SK-N-SH (cell line): ENCODE measurements around the gene PRKG1.

Source experiments
- CTCF ChIP-seq: fragments of 200-600 bp; sonication (generic); IDR thresholded peaks from 2 replicates; pipeline ENCODE4 v1.6.1; 2017; ENCODE audit warnings: antibody characterized with exemption, mild to moderate bottlenecking, moderate library complexity
- RCOR1 ChIP-seq: fragments of 150-350 bp; IDR thresholded peaks from 2 replicates; pipeline ENCODE4 v1.6.1; 2017; ENCODE audit warnings: antibody characterized with exemption, low read length

GRCh38 chr10:51800121-51800520 lies 725.8 kb downstream of the PRKG1 start:
- no peak for TF ChIP-seq CTCF
- TF ChIP-seq RCOR1 = no peak
